DOHH2 (cell line): Measurements from ENCODE around the gene MYO1D.

Source experiments
- CTCF ChIP-seq: fragments of 200-600 bp; sonication (generic); IDR thresholded peaks from one replicate; pipeline ENCODE4 v1.5.1; 2014; ENCODE audit warnings: antibody characterized with exemption, mild to moderate bottlenecking, low read depth, low read length; ENCODE audit not compliant: poor library complexity, severe bottlenecking
- EZH2phosphoT487 ChIP-seq: fragments of 200-600 bp; sonication (generic); IDR thresholded peaks from 2 replicates; pipeline ENCODE4 v1.6.1; 2017; ENCODE audit warnings: borderline replicate concordance, mild to moderate bottlenecking, antibody characterized with exemption, low read length, moderate library complexity, mixed read lengths

DNA sequence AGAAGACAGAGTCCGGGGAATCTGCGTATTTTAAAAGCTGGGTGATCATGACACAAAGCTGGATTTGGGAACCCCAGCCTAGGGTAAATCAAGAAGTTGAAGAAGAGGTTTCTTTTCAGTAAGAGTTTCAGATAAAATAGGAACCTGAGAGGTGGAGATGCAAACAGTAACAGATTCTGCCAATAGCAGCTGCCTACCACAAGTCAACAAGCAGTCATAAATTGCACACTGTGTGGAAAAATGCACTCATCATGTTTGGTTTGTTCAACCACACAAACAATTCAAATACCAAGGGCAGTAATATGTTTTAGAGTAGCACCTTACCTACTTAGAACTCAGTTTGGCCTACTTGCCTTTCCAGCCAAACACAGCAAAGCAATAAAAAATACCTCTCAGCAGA lies 14.0 kb downstream of the MYO1D start:
- TF ChIP-seq CTCF (no peak), EZH2phosphoT487 (no peak)
